ENCODE results near the gene NECTIN1. TPM values are rescaled to one million over a fixed set of nuclear protein-coding genes. Genes with fewer than 3 reads are reported as not detected.

The NECTIN1 gene
- total and polyA plus RNA-seq, 2 of the 4 experiments (the other 2 are of a cell fraction): 2.3 to 4.2 TPM

GRCh38 chr11:119627286-119627685 is 101.7 kb downstream of the NECTIN1 start:
- H3K4me3 ChIP-seq (ENCODE audit: insufficient read depth, low read depth, low read length): no peak overlapping the region
- no peak for DNase-seq
- no CpG with 5 or more reads among the region's 6 CpGs for WGBS, 2 experiments (ENCODE audit: extremely low coverage in 2 of 2, insufficient read length in 1 of 2)
- no peaks in the 10 kb centered on the region for H3K79me1 ChIP-seq (ENCODE audit: low read depth in 1 of 2, low read length in 2 of 2)
- no TSS peak for BruUV-seq (replicated peaks)
- no peak overlapping the region for H4K8ac ChIP-seq (ENCODE audit: low read depth in 2 of 2, low read length in 2 of 2)
- H2AFZ ChIP-seq (replicated peaks; ENCODE audit: low read length, poor library complexity): no peak overlapping the region
- H3K27me3 ChIP-seq (ENCODE audit: control insufficient read depth, insufficient read depth, low read length): peaks cover 43% of the 10 kb centered on the region
- no peak overlapping the region for H2BK15ac ChIP-seq (ENCODE audit: low read depth, low read length)
- H3K36me3 ChIP-seq (ENCODE audit: control insufficient read depth, insufficient read depth, low read length): no peaks in the 10 kb centered on the region
- ATAC-seq (ENCODE audit: low read depth): no peak
- no peaks in the 10 kb centered on the region for H4K20me1 ChIP-seq (ENCODE audit: insufficient read depth, low read length)
- H3K9me3 ChIP-seq (ENCODE audit: control insufficient read depth, insufficient read depth, low read length): no peaks in the 10 kb centered on the region
- no peak overlapping the region for H3K14ac ChIP-seq (replicated peaks; ENCODE audit: low read depth, low read length)
- H3K56ac ChIP-seq (ENCODE audit: extremely low read depth, insufficient read depth, low read length): no peak overlapping the region
- H2BK120ac ChIP-seq (ENCODE audit: low read depth, low read length): no peak overlapping the region
- H3K4me2 ChIP-seq (ENCODE audit: low read depth, low read length): no peak overlapping the region
- no peak overlapping the region for H3K9ac ChIP-seq (ENCODE audit: low read depth, low read length)
- H2BK5ac ChIP-seq (ENCODE audit: low read depth, low read length, poor library complexity, severe bottlenecking): no peak overlapping the region
- TF ChIP-seq MAFK (IDR thresholded peaks at IDR 0.05; ENCODE audit: low read depth, low read length): no peak
- no peak for TF ChIP-seq ELK1 (IDR thresholded peaks at IDR 0.05; ENCODE audit: borderline replicate concordance, low read depth, low read length)
- TF ChIP-seq RCOR1 (IDR thresholded peaks at IDR 0.05; ENCODE audit: insufficient replicate concordance, low read length): no peak
- no peak for TF ChIP-seq RFX5 (IDR thresholded peaks at IDR 0.05; ENCODE audit: low read depth, low read length)
- TF ChIP-seq FOS (IDR thresholded peaks at IDR 0.05; ENCODE audit: low read depth, low read length): no peak
- TF ChIP-seq SMC3 (IDR thresholded peaks at IDR 0.05; ENCODE audit: low read depth, low read length): no peak
- TF ChIP-seq CEBPB (IDR thresholded peaks at IDR 0.05; ENCODE audit: low read depth, low read length): no peak
- no peak for TF ChIP-seq MAZ (IDR thresholded peaks at IDR 0.05; ENCODE audit: borderline replicate concordance, low read depth, low read length)
- TF ChIP-seq CTCF (conservative IDR thresholded peaks at IDR 0.05; ENCODE audit: low read depth, low read length): no peak
- TF ChIP-seq MXI1 (IDR thresholded peaks at IDR 0.05; ENCODE audit: borderline replicate concordance, low read depth, low read length): no peak
- TF ChIP-seq CHD1 (IDR thresholded peaks at IDR 0.05; ENCODE audit: low read depth, low read length): no peak
- TF ChIP-seq RAD21 (IDR thresholded peaks at IDR 0.05; ENCODE audit: low read length): no peak
- TF ChIP-seq POLR2A (IDR thresholded peaks at IDR 0.05; ENCODE audit: low read depth, low read length): no peak
- no peak for TF ChIP-seq BHLHE40 (IDR thresholded peaks at IDR 0.05; ENCODE audit: low read depth, low read length)
- no peak for TF ChIP-seq USF2 (IDR thresholded peaks at IDR 0.05; ENCODE audit: low read depth, low read length)
- TF ChIP-seq NFE2L2 (IDR thresholded peaks at IDR 0.05; ENCODE audit: low read depth, low read length): no peak
- H2AK5ac ChIP-seq (ENCODE audit: low read depth, low read length): no peak overlapping the region
- POLR2A ChIA-PET (ENCODE audit: unreplicated experiment): no interaction called here
- H3K23ac ChIP-seq (ENCODE audit: low read depth, low read length): no peak overlapping the region
- intact Hi-C loops (cut with micrococcal nuclease): no loop called here
- H4K5ac ChIP-seq (ENCODE audit: low read depth, low read length): no peak overlapping the region
- no peak overlapping the region for H3K27ac ChIP-seq (ENCODE audit: insufficient read depth, low read length)
- H2BK20ac ChIP-seq (ENCODE audit: low read depth, low read length): no peak overlapping the region
- no peak overlapping the region for H2AK9ac ChIP-seq (replicated peaks; ENCODE audit: low read depth, low read length, poor library complexity)
- in situ Hi-C loops (cut with MboI; ENCODE audit: low sequenced_read_pairs): no loop called here
- H3K4me1 ChIP-seq (ENCODE audit: control insufficient read depth, insufficient read depth, low read length): no peaks in the 10 kb centered on the region
- CTCF ChIA-PET: no interaction called here
- H3K9me1 ChIP-seq (ENCODE audit: insufficient read depth, low read length): no peaks in the 10 kb centered on the region
- H3K18ac ChIP-seq (ENCODE audit: low read depth, low read length): no peak overlapping the region
- no peak overlapping the region for H3K4ac ChIP-seq (ENCODE audit: low read depth, low read length)
- no peak overlapping the region for H4K91ac ChIP-seq (ENCODE audit: insufficient read depth, low read depth, low read length)
- dilution Hi-C loops (cut with HindIII; ENCODE audit: low sequenced_read_pairs, unreplicated experiment): no loop called here

Data from IMR-90 (cell line).